RWPE2 (cell line): ENCODE data around the gene SOX13.

Experiments
- ATAC-seq: fragments of 200-7000 bp; cut with Tn5 transposase; 3 replicates; pipeline ENCODE4 v1.9.1; 2021; ENCODE audit warnings: low read depth
- DNase-seq: peaks from one replicate; pipeline ENCODE4 v3.0.0-alpha.2; 2020; ENCODE audit warnings: low spot score
- H3K27ac ChIP-seq: fragments of 450-650 bp; 2 replicates; pipeline ENCODE4 v1.5.1; 2017; ENCODE audit warnings: mild to moderate bottlenecking; ENCODE audit not compliant: poor library complexity, severe bottlenecking
- H3K27me3 ChIP-seq: fragments of 250-450 bp; sonication (Bioruptor Pico); 2 replicates; pipeline ENCODE4 v1.5.1; 2021; ENCODE audit warnings: mild to moderate bottlenecking, moderate library complexity; ENCODE audit not compliant: insufficient read depth, poor library complexity, severe bottlenecking
- H3K36me3 ChIP-seq: fragments of 250-450 bp; sonication (Bioruptor Pico); 2 replicates; pipeline ENCODE4 v1.5.1; 2020; ENCODE audit warnings: low read depth, mild to moderate bottlenecking, moderate library complexity
- H3K4me1 ChIP-seq: fragments of 250-450 bp; sonication (Bioruptor Pico); 2 replicates; pipeline ENCODE4 v1.5.1; 2021; ENCODE audit warnings: mild to moderate bottlenecking, moderate library complexity; ENCODE audit not compliant: insufficient read depth, poor library complexity, severe bottlenecking
- H3K4me3 ChIP-seq: fragments of 250-450 bp; sonication (Bioruptor Pico); 2 replicates; pipeline ENCODE4 v1.5.1; 2021; ENCODE audit warnings: mild to moderate bottlenecking, moderate library complexity; ENCODE audit not compliant: severe bottlenecking
- H3K9me3 ChIP-seq: fragments of 250-450 bp; sonication (Bioruptor Pico); 2 replicates; pipeline ENCODE4 v1.5.1; 2021; ENCODE audit warnings: mild to moderate bottlenecking, moderate library complexity; ENCODE audit not compliant: severe bottlenecking
- TF ChIP-seq, protein P1 (sequence below): fragments of 450-650 bp; IDR thresholded peaks from one replicate; pipeline ENCODE4 v1.5.1; 2017; ENCODE audit warnings: mild to moderate bottlenecking, moderate library complexity; ENCODE audit not compliant: poor library complexity, severe bottlenecking

Gene SOX13

GRCh38 chr1:204132718-204133117 lies 59.8 kb downstream of the SOX13 start:
- Histone ChIP-seq H3K9me3 (no peaks in the 10 kb centered on the region), H3K4me3 (no peak overlapping the region), H3K36me3 (no peaks in the 10 kb centered on the region), H3K27ac (no peak overlapping the region), H3K4me1 (peaks cover 27% of the 10 kb centered on the region), H3K27me3 (no peaks in the 10 kb centered on the region)
- TF ChIP-seq, protein P1, sequence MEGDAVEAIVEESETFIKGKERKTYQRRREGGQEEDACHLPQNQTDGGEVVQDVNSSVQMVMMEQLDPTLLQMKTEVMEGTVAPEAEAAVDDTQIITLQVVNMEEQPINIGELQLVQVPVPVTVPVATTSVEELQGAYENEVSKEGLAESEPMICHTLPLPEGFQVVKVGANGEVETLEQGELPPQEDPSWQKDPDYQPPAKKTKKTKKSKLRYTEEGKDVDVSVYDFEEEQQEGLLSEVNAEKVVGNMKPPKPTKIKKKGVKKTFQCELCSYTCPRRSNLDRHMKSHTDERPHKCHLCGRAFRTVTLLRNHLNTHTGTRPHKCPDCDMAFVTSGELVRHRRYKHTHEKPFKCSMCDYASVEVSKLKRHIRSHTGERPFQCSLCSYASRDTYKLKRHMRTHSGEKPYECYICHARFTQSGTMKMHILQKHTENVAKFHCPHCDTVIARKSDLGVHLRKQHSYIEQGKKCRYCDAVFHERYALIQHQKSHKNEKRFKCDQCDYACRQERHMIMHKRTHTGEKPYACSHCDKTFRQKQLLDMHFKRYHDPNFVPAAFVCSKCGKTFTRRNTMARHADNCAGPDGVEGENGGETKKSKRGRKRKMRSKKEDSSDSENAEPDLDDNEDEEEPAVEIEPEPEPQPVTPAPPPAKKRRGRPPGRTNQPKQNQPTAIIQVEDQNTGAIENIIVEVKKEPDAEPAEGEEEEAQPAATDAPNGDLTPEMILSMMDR = no peak
- no peak for DNase-seq
- ATAC-seq = no peak

DNA sequence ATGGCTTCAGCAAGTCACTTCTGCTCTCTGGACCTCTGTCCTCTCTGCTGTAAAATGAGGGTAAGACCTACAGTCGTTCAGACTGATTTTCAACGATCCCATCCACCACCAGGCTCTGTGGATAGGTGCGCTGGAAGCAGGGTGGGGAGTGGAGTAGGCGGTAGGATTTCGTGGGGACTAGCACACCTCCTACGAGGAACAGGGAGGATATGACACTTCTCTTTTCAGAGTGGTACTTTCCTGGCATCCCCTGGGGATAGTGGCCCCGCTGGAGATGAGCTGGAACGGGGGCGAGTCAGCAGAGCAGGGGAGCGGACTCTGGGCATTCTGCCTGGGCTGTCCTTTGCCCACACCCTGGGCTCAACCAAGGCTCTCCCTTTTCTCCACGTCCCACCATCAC lies 61.2 kb downstream of the SOX13 start:
- ATAC-seq = no peak
- no peaks in the 10 kb centered on the region for H3K9me3 ChIP-seq
- TF ChIP-seq, protein P1 = no peak
- H3K27me3 ChIP-seq = no peaks in the 10 kb centered on the region
- H3K36me3 ChIP-seq = peaks cover 6% of the 10 kb centered on the region; the same call in 1 of the 2 replicates
- H3K27ac ChIP-seq = no peak overlapping the region
- no peak overlapping the region for H3K4me3 ChIP-seq
- peaks cover 27% of the 10 kb centered on the region for H3K4me1 ChIP-seq
- no peak for DNase-seq

DNA sequence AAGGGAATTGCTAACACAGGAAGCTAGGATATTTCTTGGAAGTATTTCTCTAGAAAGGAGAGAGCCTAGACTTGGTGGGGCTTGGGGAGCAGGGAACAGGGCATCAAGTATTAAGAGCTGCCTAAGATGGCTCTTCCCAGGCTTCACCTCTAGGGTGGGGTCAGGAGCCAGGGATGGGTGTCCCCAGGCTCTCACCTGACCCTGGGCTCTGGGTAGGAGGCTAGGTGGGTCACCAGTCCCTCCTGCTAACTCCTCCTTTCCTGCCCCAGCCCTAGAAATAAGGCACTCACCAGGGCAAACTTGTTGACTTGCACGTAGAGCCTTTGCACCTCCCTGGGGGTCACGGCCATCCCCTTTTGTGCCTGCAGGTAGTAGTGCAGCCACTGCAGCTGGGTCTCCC lies 63.9 kb downstream of the SOX13 start:
- ATAC-seq = no peak
- TF ChIP-seq, protein P1 = no peak

GRCh38 chr1:204139088-204139487 lies 66.2 kb downstream of the SOX13 start:
- Histone ChIP-seq H3K4me3 (no peak overlapping the region), H3K27ac (no peak overlapping the region), H3K9me3 (no peaks in the 10 kb centered on the region), H3K36me3 (peaks cover 16% of the 10 kb centered on the region), H3K4me1 (no peaks in the 10 kb centered on the region), H3K27me3 (no peaks in the 10 kb centered on the region)
- ATAC-seq = no peak
- DNase-seq = no peak
- TF ChIP-seq, protein P1 = no peak

More for the DNA sequence above, 63.9 kb downstream of the SOX13 start:
- no peaks in the 10 kb centered on the region for H3K9me3 ChIP-seq
- no peak overlapping the region for H3K4me3 ChIP-seq
- H3K36me3 ChIP-seq = peaks cover 16% of the 10 kb centered on the region
- no peak for DNase-seq
- H3K4me1 ChIP-seq = peaks cover under 1% of the 10 kb centered on the region
- H3K27ac ChIP-seq = no peak overlapping the region
- H3K27me3 ChIP-seq = no peaks in the 10 kb centered on the region

DNA sequence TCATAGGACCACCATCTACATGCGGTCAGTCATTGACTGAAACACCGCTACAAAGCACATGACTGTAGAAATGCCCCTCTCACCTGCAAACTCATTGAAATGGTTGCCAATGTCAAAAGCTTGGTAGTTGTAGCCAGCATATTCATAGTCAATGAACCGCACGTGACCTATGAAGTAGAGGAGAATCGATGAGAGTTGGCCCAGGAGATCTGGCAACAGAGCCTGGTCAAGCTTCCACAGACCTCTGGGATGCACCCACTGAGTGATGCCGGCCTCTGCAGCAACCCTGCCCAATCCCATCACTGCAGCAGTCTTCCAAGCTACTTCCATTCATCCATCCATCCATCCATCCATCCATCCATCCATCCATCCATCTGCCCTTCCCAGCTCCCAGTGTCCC lies 67.0 kb downstream of the SOX13 start:
- Histone ChIP-seq H3K36me3 (peaks cover 16% of the 10 kb centered on the region), H3K4me1 (no peaks in the 10 kb centered on the region)

More for the DNA sequence above, 67.0 kb downstream of the SOX13 start:
- H3K4me3 ChIP-seq = no peak overlapping the region
- DNase-seq = no peak
- ATAC-seq = no peak
- TF ChIP-seq, protein P1 = no peak
- no peaks in the 10 kb centered on the region for H3K9me3 ChIP-seq
- H3K27me3 ChIP-seq = no peaks in the 10 kb centered on the region
- H3K27ac ChIP-seq = no peak overlapping the region
